Measurements from ENCODE around the gene FAM47C. TPM values are rescaled to one million over a fixed set of nuclear protein-coding genes. Genes with fewer than 3 reads are reported as not detected.
"Not testable (repeated sequence)": the region's sequence is repeated elsewhere in the genome, so short reads cannot be mapped to it uniquely, and the experiment has no call there.

FAM47C gene
- total RNA-seq, 1 experiment from 2014 or later = not detected

DNA sequence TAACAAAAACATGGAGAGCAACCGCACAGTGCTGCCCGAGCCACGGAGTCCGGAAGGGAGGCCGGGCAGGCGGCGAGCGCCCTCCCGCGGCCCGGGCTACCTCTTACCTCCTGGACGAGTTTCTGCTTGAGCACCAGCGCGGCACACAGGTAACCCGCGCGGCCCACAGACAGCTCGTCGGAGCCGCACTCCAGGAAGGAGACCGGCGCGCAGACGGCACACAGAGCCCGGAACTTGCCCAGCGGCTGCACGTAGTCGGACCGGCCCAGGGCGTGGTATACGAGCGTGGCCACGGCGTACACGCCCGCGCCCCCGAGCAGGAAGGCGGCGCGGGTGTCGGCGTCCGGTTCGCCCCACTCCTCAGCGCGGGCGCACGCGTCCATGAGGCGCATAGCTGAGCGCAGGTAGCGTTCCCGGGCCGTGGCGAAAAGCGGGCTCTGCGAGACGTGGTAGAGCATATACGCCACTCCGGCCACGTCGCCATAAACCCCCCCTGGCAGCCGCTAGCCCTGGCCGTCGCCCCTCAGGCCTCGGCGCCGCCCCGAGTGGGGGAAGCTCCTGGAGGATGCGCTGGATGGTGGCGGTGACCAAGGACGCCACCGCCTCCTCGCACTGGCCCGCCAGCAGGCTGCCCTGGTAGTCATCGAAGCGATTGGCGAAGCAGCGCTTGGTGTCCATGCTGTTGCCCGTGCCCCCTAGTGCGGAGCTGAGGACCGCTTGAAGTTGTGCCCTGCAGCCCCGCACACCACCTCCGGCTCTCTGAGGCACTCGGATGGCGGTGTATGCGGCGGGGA, 22.6 kb upstream of the FAM47C start:
- DNase-seq; H3K9me3 ChIP-seq (ENCODE audit: low read length); H3K9me2 ChIP-seq (replicated peaks; ENCODE audit: insufficient read depth, low read length); H3K36me3 ChIP-seq (ENCODE audit: insufficient read depth, low read length); H2AFZ ChIP-seq (ENCODE audit: low read length); H3K4me3 ChIP-seq (ENCODE audit: low read length); H3K4me1 ChIP-seq (ENCODE audit: low read length); H3K27ac ChIP-seq (ENCODE audit: low read length); H4K20me1 ChIP-seq (ENCODE audit: insufficient read depth, low read depth, low read length); H3K4me2 ChIP-seq (ENCODE audit: low read depth, low read length, poor library complexity, severe bottlenecking); H3K27me3 ChIP-seq (ENCODE audit: low read length); H3K79me2 ChIP-seq (ENCODE audit: low read length); H3K9ac ChIP-seq (ENCODE audit: low read length): not testable (repeated sequence)

DNA sequence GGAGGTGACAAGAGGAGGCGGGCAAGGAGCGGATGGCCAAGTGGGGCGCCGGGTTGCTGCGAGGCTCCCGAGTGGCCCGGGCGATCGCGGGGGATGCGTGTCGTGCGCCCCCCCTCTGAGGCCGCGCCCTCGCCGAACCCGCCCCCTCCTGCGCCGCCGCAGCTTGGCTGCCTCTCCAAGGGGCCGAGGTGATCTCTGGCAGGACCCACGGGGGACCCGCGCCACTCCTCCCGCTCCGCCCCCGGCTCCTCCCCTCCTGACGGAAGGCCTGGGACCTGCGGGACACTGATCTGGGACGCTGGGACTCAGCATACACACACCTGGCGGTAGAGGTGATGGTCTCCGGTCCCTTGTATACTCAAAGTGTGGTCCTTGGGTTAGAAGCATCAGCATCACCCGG, 21.9 kb upstream of the FAM47C start:
- Histone ChIP-seq H3K27ac (ENCODE audit: low read length) (no peak overlapping the region), H3K27me3 (ENCODE audit: low read length) (no peaks in the 10 kb centered on the region), H3K4me2 (ENCODE audit: low read depth, low read length, poor library complexity, severe bottlenecking) (no peak overlapping the region), H3K9ac (ENCODE audit: low read length) (no peak overlapping the region), H3K79me2 (ENCODE audit: low read length) (no peaks in the 10 kb centered on the region), H4K20me1 (ENCODE audit: insufficient read depth, low read depth, low read length) (no peaks in the 10 kb centered on the region), H3K36me3 (ENCODE audit: insufficient read depth, low read length) (no peaks in the 10 kb centered on the region), H3K4me1 (ENCODE audit: low read length) (no peaks in the 10 kb centered on the region), H3K9me2 (replicated peaks; ENCODE audit: insufficient read depth, low read length) (no peaks in the 10 kb centered on the region), H3K4me3 (ENCODE audit: low read length) (no peak overlapping the region), H3K9me3 (ENCODE audit: low read length) (no peaks in the 10 kb centered on the region), H2AFZ (ENCODE audit: low read length) (no peak overlapping the region)
- DNase-seq = no peak

DNA sequence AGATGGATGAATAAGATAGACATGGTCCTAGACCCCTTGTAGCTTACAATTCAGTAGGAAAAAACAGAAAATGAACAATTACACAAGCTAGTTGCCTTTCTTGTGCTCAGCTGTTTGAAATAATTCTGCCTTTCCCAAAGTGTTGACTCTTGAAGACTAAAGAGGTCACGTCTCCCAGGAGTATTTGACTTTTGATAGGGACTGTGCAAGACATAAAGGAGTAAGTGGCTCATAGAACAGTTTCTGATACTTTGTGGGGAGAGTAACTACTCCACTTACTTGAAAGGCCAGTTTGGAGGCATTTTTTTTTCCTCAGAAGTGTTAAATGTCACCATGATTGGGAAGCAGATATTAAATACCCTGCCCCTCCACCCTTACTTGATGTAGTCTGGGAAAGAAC, 21.0 kb upstream of the FAM47C start:
- not testable (repeated sequence) for H3K4me1 ChIP-seq (ENCODE audit: low read length); H3K4me2 ChIP-seq (ENCODE audit: low read depth, low read length, poor library complexity, severe bottlenecking); H3K36me3 ChIP-seq (ENCODE audit: insufficient read depth, low read length); H3K27ac ChIP-seq (ENCODE audit: low read length); H3K79me2 ChIP-seq (ENCODE audit: low read length); H4K20me1 ChIP-seq (ENCODE audit: insufficient read depth, low read depth, low read length); H2AFZ ChIP-seq (ENCODE audit: low read length); H3K9me2 ChIP-seq (replicated peaks; ENCODE audit: insufficient read depth, low read length); H3K9me3 ChIP-seq (ENCODE audit: low read length); H3K27me3 ChIP-seq (ENCODE audit: low read length); H3K9ac ChIP-seq (ENCODE audit: low read length); H3K4me3 ChIP-seq (ENCODE audit: low read length); DNase-seq

DNA sequence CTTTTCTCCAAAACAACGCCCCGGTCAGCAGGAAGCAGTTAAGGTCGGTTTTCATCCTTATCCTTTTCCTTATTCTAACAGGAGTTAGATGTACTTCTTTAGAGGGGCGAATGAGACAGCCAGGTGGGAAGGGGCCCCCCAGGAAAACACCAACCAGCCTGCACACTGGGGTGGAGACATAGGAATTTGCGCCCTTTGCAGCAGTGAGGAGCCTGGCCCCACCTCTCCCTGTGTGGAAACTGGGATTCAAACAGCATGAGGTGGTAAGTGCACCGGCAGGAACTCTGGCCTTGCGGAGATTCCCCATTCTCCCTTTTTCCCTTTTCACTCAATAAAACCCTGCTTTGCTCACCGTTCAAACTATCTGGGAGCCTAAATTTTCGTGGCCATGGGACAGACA, 8.0 kb upstream of the FAM47C start:
- Histone ChIP-seq H3K9ac (ENCODE audit: low read length) (no peak overlapping the region), H3K27me3 (ENCODE audit: low read length) (no peaks in the 10 kb centered on the region), H2AFZ (ENCODE audit: low read length) (no peak overlapping the region), H3K36me3 (ENCODE audit: insufficient read depth, low read length) (no peaks in the 10 kb centered on the region), H3K4me3 (ENCODE audit: low read length) (no peak overlapping the region), H4K20me1 (ENCODE audit: insufficient read depth, low read depth, low read length) (no peaks in the 10 kb centered on the region), H3K9me3 (ENCODE audit: low read length) (no peaks in the 10 kb centered on the region), H3K79me2 (ENCODE audit: low read length) (no peaks in the 10 kb centered on the region), H3K4me1 (ENCODE audit: low read length) (no peaks in the 10 kb centered on the region), H3K27ac (ENCODE audit: low read length) (no peak overlapping the region), H3K4me2 (ENCODE audit: low read depth, low read length, poor library complexity, severe bottlenecking) (no peak overlapping the region), H3K9me2 (replicated peaks; ENCODE audit: insufficient read depth, low read length) (no peaks in the 10 kb centered on the region)
- DNase-seq = no peak

DNA sequence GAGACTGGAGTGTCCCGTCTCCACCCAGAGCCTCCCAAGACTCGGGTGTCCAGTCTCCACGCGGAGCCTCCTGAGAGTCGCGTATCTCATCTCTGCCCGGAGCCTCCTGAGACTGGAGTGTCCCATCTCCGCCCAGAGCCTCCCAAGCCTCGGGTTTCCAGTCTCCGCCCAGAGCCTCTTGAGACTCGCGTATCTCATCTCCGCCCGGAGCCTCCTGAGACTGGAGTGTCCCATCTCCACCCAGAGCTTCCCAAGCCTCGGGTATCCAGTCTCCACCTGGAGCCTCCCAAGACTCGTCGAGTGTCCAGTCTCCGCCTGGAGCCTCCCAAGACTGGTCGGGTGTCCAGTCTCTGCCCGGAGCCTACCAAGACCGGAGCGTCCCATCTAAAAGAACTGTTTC, 2.3 kb downstream of the FAM47C start:
- no peaks in the 10 kb centered on the region for H3K9me2 ChIP-seq (replicated peaks; ENCODE audit: insufficient read depth, low read length)
- no peak overlapping the region for H3K4me3 ChIP-seq (ENCODE audit: low read length)
- H3K27ac ChIP-seq (ENCODE audit: low read length) = no peak overlapping the region
- H3K9me3 ChIP-seq (ENCODE audit: low read length) = no peaks in the 10 kb centered on the region; the same call in 1 of the 2 replicates
- no peak overlapping the region for H2AFZ ChIP-seq (ENCODE audit: low read length)
- no peaks in the 10 kb centered on the region for H3K4me1 ChIP-seq (ENCODE audit: low read length)
- no peak overlapping the region for H3K9ac ChIP-seq (ENCODE audit: low read length)
- H3K27me3 ChIP-seq (ENCODE audit: low read length) = no peaks in the 10 kb centered on the region
- H3K36me3 ChIP-seq (ENCODE audit: insufficient read depth, low read length) = no peaks in the 10 kb centered on the region
- H4K20me1 ChIP-seq (ENCODE audit: insufficient read depth, low read depth, low read length) = no peaks in the 10 kb centered on the region
- H3K4me2 ChIP-seq (ENCODE audit: low read depth, low read length, poor library complexity, severe bottlenecking) = no peak overlapping the region
- no peaks in the 10 kb centered on the region for H3K79me2 ChIP-seq (ENCODE audit: low read length)
- DNase-seq = no peak

GRCh38 chrX:37034260-37034659, 26.1 kb downstream of the FAM47C start:
- H3K9ac ChIP-seq (ENCODE audit: low read length); DNase-seq; H3K9me3 ChIP-seq (ENCODE audit: low read length); H3K4me3 ChIP-seq (ENCODE audit: low read length); H3K4me2 ChIP-seq (ENCODE audit: low read depth, low read length, poor library complexity, severe bottlenecking); H3K27me3 ChIP-seq (ENCODE audit: low read length); H4K20me1 ChIP-seq (ENCODE audit: insufficient read depth, low read depth, low read length); H2AFZ ChIP-seq (ENCODE audit: low read length); H3K9me2 ChIP-seq (replicated peaks; ENCODE audit: insufficient read depth, low read length); H3K4me1 ChIP-seq (ENCODE audit: low read length); H3K27ac ChIP-seq (ENCODE audit: low read length); H3K36me3 ChIP-seq (ENCODE audit: insufficient read depth, low read length); H3K79me2 ChIP-seq (ENCODE audit: low read length): not testable (repeated sequence)

GRCh38 chrX:37036674-37037220, 28.6 kb downstream of the FAM47C start:
- not testable (repeated sequence) for H3K4me3 ChIP-seq (ENCODE audit: low read length); H2AFZ ChIP-seq (ENCODE audit: low read length); H3K9ac ChIP-seq (ENCODE audit: low read length); H4K20me1 ChIP-seq (ENCODE audit: insufficient read depth, low read depth, low read length); H3K9me3 ChIP-seq (ENCODE audit: low read length); H3K9me2 ChIP-seq (replicated peaks; ENCODE audit: insufficient read depth, low read length); DNase-seq; H3K79me2 ChIP-seq (ENCODE audit: low read length); H3K27ac ChIP-seq (ENCODE audit: low read length); H3K36me3 ChIP-seq (ENCODE audit: insufficient read depth, low read length); H3K4me2 ChIP-seq (ENCODE audit: low read depth, low read length, poor library complexity, severe bottlenecking); H3K4me1 ChIP-seq (ENCODE audit: low read length); H3K27me3 ChIP-seq (ENCODE audit: low read length)

DNA sequence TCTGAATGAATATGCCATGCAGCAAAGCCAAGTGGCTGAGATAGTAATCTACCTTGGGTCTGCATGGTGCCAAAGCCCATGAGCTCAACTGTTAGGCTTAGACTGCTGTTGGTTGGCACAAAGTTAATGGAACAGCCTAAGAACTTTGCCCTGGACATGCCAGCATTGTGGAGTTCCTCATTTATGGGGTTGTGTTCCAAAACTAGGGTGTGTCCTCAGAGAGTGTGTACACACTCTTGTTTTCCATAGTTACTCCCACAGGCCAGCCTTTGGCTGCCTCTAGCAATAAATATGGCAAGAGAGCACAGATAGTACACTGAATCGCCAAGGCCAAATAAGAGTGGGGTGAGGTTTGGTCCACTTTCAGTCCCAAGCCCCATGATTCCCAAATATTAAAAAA, 30.6 kb downstream of the FAM47C start:
- H2AFZ ChIP-seq (ENCODE audit: low read length); H3K4me1 ChIP-seq (ENCODE audit: low read length); H3K9ac ChIP-seq (ENCODE audit: low read length); H3K36me3 ChIP-seq (ENCODE audit: insufficient read depth, low read length); H3K27ac ChIP-seq (ENCODE audit: low read length); H3K4me2 ChIP-seq (ENCODE audit: low read depth, low read length, poor library complexity, severe bottlenecking); H3K9me2 ChIP-seq (replicated peaks; ENCODE audit: insufficient read depth, low read length); H3K9me3 ChIP-seq (ENCODE audit: low read length); H3K79me2 ChIP-seq (ENCODE audit: low read length); H3K4me3 ChIP-seq (ENCODE audit: low read length); H4K20me1 ChIP-seq (ENCODE audit: insufficient read depth, low read depth, low read length); DNase-seq; H3K27me3 ChIP-seq (ENCODE audit: low read length): not testable (repeated sequence)
